GM21515 (cell line): Measurements from ENCODE around the gene RANBP1.
A peak's percentile ranks its signal among the peaks of the same experiment; 100 is the strongest.
"Not testable (repeated sequence)": the region's sequence is repeated elsewhere in the genome, so short reads cannot be mapped to it uniquely, and the experiment has no call there.

Experiments used
- ATAC-seq: cut with Tn5 transposase; IDR thresholded peaks from one replicate; pipeline ENCODE4 v1.9.1; 2021; ENCODE audit not compliant: unreplicated experiment

RANBP1 gene

GRCh38 chr22:20115691-20116375 is at the start of gene RANBP1:
TSS of gene RANBP1 (plus strand) at chr22:20116104. CDS start at chr22:20116185, 81 bp downstream.
- ATAC-seq, result no peak

GRCh38 chr22:20066617-20067383 is 49.1 kb upstream of the RANBP1 start:
- no peak for ATAC-seq

GRCh38 chr22:20067384-20067682 is 48.6 kb upstream of the RANBP1 start:
- not testable (repeated sequence) for ATAC-seq

GRCh38 chr22:20068640-20069039 is 47.3 kb upstream of the RANBP1 start:
- ATAC-seq, result no peak

- no peak for ATAC-seq
These were observed 46.4 kb upstream of the RANBP1 start for GRCh38 chr22:20069331-20070042.

GRCh38 chr22:20071524-20071972 is 44.4 kb upstream of the RANBP1 start:
- ATAC-seq, result no peak

GRCh38 chr22:20076627-20077172 is 39.2 kb upstream of the RANBP1 start:
- no peak for ATAC-seq

GRCh38 chr22:20079745-20080444 is 36.0 kb upstream of the RANBP1 start, which contains the start of gene DGCR8:
TSS of gene DGCR8 (plus strand) at chr22:20080241. CDS start at chr22:20085964, 5,723 bp downstream.
- peak; percentile 73 for ATAC-seq

- ATAC-seq, result peak; percentile 54
These were observed 35.5 kb upstream of the RANBP1 start for GRCh38 chr22:20080445-20080775.

- ATAC-seq, result peak; percentile 2
These were observed 34.9 kb upstream of the RANBP1 start for GRCh38 chr22:20080776-20081654.

- no peak for ATAC-seq
These were observed 32.6 kb upstream of the RANBP1 start for GRCh38 chr22:20083157-20083890.

- no peak for ATAC-seq
These were observed 31.9 kb upstream of the RANBP1 start for GRCh38 chr22:20083891-20084546.

GRCh38 chr22:20084547-20085413 is 31.1 kb upstream of the RANBP1 start:
- ATAC-seq, result no peak

- ATAC-seq, result no peak
These were observed 30.3 kb upstream of the RANBP1 start for GRCh38 chr22:20085651-20086050.

- no peak for ATAC-seq
These were observed 29.8 kb upstream of the RANBP1 start for GRCh38 chr22:20086101-20086599.

GRCh38 chr22:20086763-20087162 is 29.1 kb upstream of the RANBP1 start:
- ATAC-seq, result no peak
